Upper lobe of left lung (tissue), 6 donors: ENCODE measurements around the gene GAN. TPM values are rescaled to one million over a fixed set of nuclear protein-coding genes. Genes with fewer than 3 reads are reported as not detected.

Experiments used
- ATAC-seq, 2 donors: fragments of 200-7000 bp; cut with Tn5 transposase; one replicate each; pipeline ENCODE4 v1.9.1; 2022; ENCODE audit warnings: mild to moderate bottlenecking in 2 of 2, moderate library complexity in 2 of 2; ENCODE audit not compliant: low FRiP score in 2 of 2
- DNase-seq, 2 donors: peaks; one replicate each; pipeline ENCODE4 v3.0.0-alpha.2; 2019 to 2020
- H3K27ac ChIP-seq, 4 donors: fragments of 200-600 bp; sonication (generic); one replicate each; pipeline ENCODE4 v1.5.1; 2016 to 2019
- H3K27me3 ChIP-seq, 4 donors: fragments of 200-600 bp; sonication (generic); one replicate each; pipeline ENCODE4 v1.5.1; 2017 to 2019
- H3K36me3 ChIP-seq, 4 donors: fragments of 200-600 bp; sonication (generic); one replicate each; pipeline ENCODE4 v1.5.1; 2016 to 2019
- H3K4me1 ChIP-seq, 4 donors: fragments of 200-600 bp; sonication (generic); one replicate each; pipeline ENCODE4 v1.5.1; 2018 to 2019
- H3K4me3 ChIP-seq, 4 donors: fragments of 200-600 bp; sonication (generic); one replicate each; pipeline ENCODE4 v1.5.1; 2017 to 2019; ENCODE audit warnings: mild to moderate bottlenecking in 2 of 4, moderate library complexity in 1 of 4
- H3K9me3 ChIP-seq, 4 donors: fragments of 200-600 bp; sonication (generic); one replicate each; pipeline ENCODE4 v1.5.1; 2018 to 2019
- CTCF ChIP-seq, 6 experiments: fragments of 450-650 bp in 4 of 6; fragments of 200-600 bp in 2 of 6; sonication (generic) in 2 of 6; IDR thresholded peaks; one replicate each; pipeline ENCODE4 v1.5.1; 2016 to 2019; ENCODE audit warnings: antibody characterized with exemption in 6 of 6
- EP300 ChIP-seq, 4 donors: sonication (generic); formaldehyde crosslinking; IDR thresholded peaks; one replicate each; pipeline ENCODE4 v1.5.1; 2017; ENCODE audit warnings: antibody characterized with exemption in 4 of 4, control low read depth in 2 of 4
- POLR2A ChIP-seq, 4 donors: fragments of 450-650 bp; IDR thresholded peaks; one replicate each; pipeline ENCODE4 v1.5.1; 2016 to 2017; ENCODE audit warnings: antibody characterized with exemption in 4 of 4, mild to moderate bottlenecking in 2 of 4
- POLR2AphosphoS5 ChIP-seq, 2 donors: sonication (generic); formaldehyde crosslinking; IDR thresholded peaks; one replicate each; pipeline ENCODE4 v1.5.1; 2017; ENCODE audit warnings: antibody characterized with exemption in 2 of 2
- WGBS, 2 donors: methylation state at CpG; one replicate each; pipeline ENCODE4 v1.1.5; 2017 to 2018; 5-methylcytosine and 5-hydroxymethylcytosine counted together
- total RNA-seq, 6 donors: library from RNA; depleted of rRNA in 4 of 6; stranded (reverse); fragments of >200 nt in 4 of 6; gene quantifications; one replicate each; pipeline versions ENCODE4 v1.1.0 to v1.2.1, GENCODE V29; 2016 to 2021
- donor health status: DM: no; HTN: no; CAD: no; lungs with moderate emphysema.
- donor health status: DM: no; HTN: yes; CAD: no; lungs with severe emphysema.

The GAN gene
- total RNA-seq, 6 donors from 2014 or later: 3.3 to 8.4 (median 5.9) TPM

- H3K27me3 ChIP-seq: no peaks in the 10 kb centered on the region
- no peaks in the 10 kb centered on the region for H3K4me1 ChIP-seq
- ATAC-seq: no peak
- no peak overlapping the region for H3K27ac ChIP-seq
- DNase-seq: no peak
- 86 to 94% methylated on average over 5 of the region's 5 CpGs for WGBS, 2 donors
- TF ChIP-seq POLR2A (IDR thresholded peaks at IDR 0.05): no peak
- no peak for TF ChIP-seq CTCF (IDR thresholded peaks at IDR 0.05)
- TF ChIP-seq EP300 (IDR thresholded peaks at IDR 0.05): no peak
- TF ChIP-seq POLR2AphosphoS5 (IDR thresholded peaks at IDR 0.05): no peak
- H3K4me3 ChIP-seq: no peak overlapping the region
- no peaks in the 10 kb centered on the region for H3K9me3 ChIP-seq
- H3K36me3 ChIP-seq: no peaks in the 10 kb centered on the region
Observed at GRCh38 chr16:81327011-81327410, 12.2 kb downstream of the GAN start.

- no peak for DNase-seq
- Histone ChIP-seq H3K36me3 (no peaks in the 10 kb centered on the region), H3K9me3 (no peaks in the 10 kb centered on the region), H3K27ac (no peak overlapping the region), H3K27me3 (no peaks in the 10 kb centered on the region), H3K4me3 (no peak overlapping the region), H3K4me1 (no peaks in the 10 kb centered on the region)
- 67 to 74% methylated on average over 8 of the region's 8 CpGs for WGBS, 2 donors
- ATAC-seq: no peak
- TF ChIP-seq POLR2AphosphoS5 (IDR thresholded peaks at IDR 0.05): no peak
- no peak for TF ChIP-seq CTCF (IDR thresholded peaks at IDR 0.05)
- no peak for TF ChIP-seq POLR2A (IDR thresholded peaks at IDR 0.05)
- no peak for TF ChIP-seq EP300 (IDR thresholded peaks at IDR 0.05)
Observed at GRCh38 chr16:81327447-81328196, 12.9 kb downstream of the GAN start.

DNA sequence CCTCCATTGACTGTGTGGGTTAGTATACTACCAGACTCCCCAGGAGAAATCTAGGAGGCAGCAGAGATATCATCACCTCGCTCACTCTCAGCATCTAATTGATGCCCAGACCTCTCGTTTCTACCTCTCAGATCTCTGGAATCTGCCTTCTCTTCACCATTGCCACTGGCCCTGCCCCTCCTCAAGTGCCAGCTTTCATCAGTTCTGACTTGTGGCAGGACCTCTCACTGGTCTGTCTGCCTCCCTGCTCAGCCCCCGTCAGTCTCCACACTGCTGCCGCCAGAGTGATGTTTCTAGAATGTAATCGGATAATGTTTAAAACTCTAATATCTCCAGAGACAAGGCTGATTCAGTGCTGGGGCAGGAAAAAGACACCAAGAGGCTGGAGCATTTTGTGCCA lies 15.2 kb downstream of the GAN start:
- Histone ChIP-seq H3K27ac (no peak overlapping the region), H3K36me3 (no peaks in the 10 kb centered on the region), H3K9me3 (no peaks in the 10 kb centered on the region), H3K27me3 (no peaks in the 10 kb centered on the region), H3K4me1 (no peaks in the 10 kb centered on the region), H3K4me3 (no peak overlapping the region)
- ATAC-seq (no peak), DNase-seq (no peak)
- WGBS, 2 donors: 66 to 93% methylated on average over 5 of the region's 5 CpGs
- TF ChIP-seq POLR2A (IDR thresholded peaks at IDR 0.05) (no peak), CTCF (IDR thresholded peaks at IDR 0.05) (no peak), EP300 (IDR thresholded peaks at IDR 0.05) (no peak), POLR2AphosphoS5 (IDR thresholded peaks at IDR 0.05) (no peak)

GRCh38 chr16:81333356-81333755 lies 18.6 kb downstream of the GAN start:
- Histone ChIP-seq H3K27ac (no peak overlapping the region), H3K4me3 (no peak overlapping the region), H3K9me3 (no peaks in the 10 kb centered on the region), H3K4me1 (no peaks in the 10 kb centered on the region), H3K27me3 (no peaks in the 10 kb centered on the region), H3K36me3 (no peaks in the 10 kb centered on the region)
- DNase-seq (no peak), ATAC-seq (no peak)
- 98 to 100% methylated on average over 3 of the region's 3 CpGs for WGBS, 2 donors
- no peak for TF ChIP-seq CTCF (IDR thresholded peaks at IDR 0.05)

GRCh38 chr16:81335669-81336068 lies 20.9 kb downstream of the GAN start:
- WGBS, 2 donors: 81 to 92% methylated on average over 6 of the region's 6 CpGs
- TF ChIP-seq POLR2AphosphoS5 (IDR thresholded peaks at IDR 0.05) (no peak), EP300 (IDR thresholded peaks at IDR 0.05) (no peak), POLR2A (IDR thresholded peaks at IDR 0.05) (no peak), CTCF (IDR thresholded peaks at IDR 0.05) (no peak)

More at GRCh38 chr16:81335669-81336068, 20.9 kb downstream of the GAN start:
- Histone ChIP-seq H3K36me3 (no peaks in the 10 kb centered on the region), H3K27me3 (no peaks in the 10 kb centered on the region), H3K4me1 (no peaks in the 10 kb centered on the region), H3K9me3 (no peaks in the 10 kb centered on the region), H3K4me3 (no peak overlapping the region), H3K27ac (no peak overlapping the region)
- ATAC-seq (no peak), DNase-seq (no peak)
